Measurements from ENCODE around the gene KLF16. TPM values are rescaled to one million over a fixed set of nuclear protein-coding genes. Genes with fewer than 3 reads are reported as not detected.

Gene KLF16
- total and polyA plus RNA-seq, 2 donors from 2014 or later, result 10.4 to 22.2 TPM

- Histone ChIP-seq H3K4me1 (ENCODE audit: control insufficient read depth in 2 of 3, insufficient read depth in 2 of 3, low read depth in 1 of 3, low read length in 3 of 3) (peaks cover 0 to 31% (median 16%) of the 10 kb centered on the region in 3 donors), H3K4me3 (ENCODE audit: low read length in 3 of 3) (peak overlapping the region in 2 of 3 donors; percentile 50 to 69), H3K27ac (ENCODE audit: low read depth in 2 of 2, low read length in 2 of 2) (peak overlapping the region in 1 of 2 donors; percentile 51), H3K36me3 (ENCODE audit: control insufficient read depth in 2 of 3, insufficient read depth in 3 of 3, low read length in 3 of 3) (no peaks in the 10 kb centered on the region), H3K27me3 (ENCODE audit: control insufficient read depth, insufficient read depth, low read length) (no peaks in the 10 kb centered on the region), H3K9ac (ENCODE audit: low read length in 3 of 3) (peak overlapping the region in 2 of 3 donors; percentile 6 to 46), H3K9me3 (ENCODE audit: control insufficient read depth in 2 of 3, insufficient read depth in 1 of 3, low read length in 3 of 3) (no peaks in the 10 kb centered on the region)
- TF ChIP-seq CTCF (IDR thresholded peaks at IDR 0.05; ENCODE audit: borderline replicate concordance, extremely low read depth, insufficient read depth), result no peak
- DNase-seq, result peak in 2 of 5 donors; percentile 42 to 85
- no peak for FAIRE-seq
- intact Hi-C loops (cut with DNase I), result no loop called here
Measured at GRCh38 chr19:1861599-1862031, 1.8 kb downstream of the KLF16 start.

GRCh38 chr19:1860821-1861598 lies 2.4 kb downstream of the KLF16 start:
- DNase-seq (peak in 1 of 5 donors; percentile 29), FAIRE-seq (no peak)
- intact Hi-C loops (cut with DNase I), result no loop called here
- Histone ChIP-seq H3K27me3 (ENCODE audit: control insufficient read depth, insufficient read depth, low read length) (no peaks in the 10 kb centered on the region), H3K27ac (ENCODE audit: low read depth in 2 of 2, low read length in 2 of 2) (no peak overlapping the region), H3K4me3 (ENCODE audit: low read length in 3 of 3) (peak overlapping the region in 1 of 3 donors; percentile 1), H3K36me3 (ENCODE audit: control insufficient read depth in 2 of 3, insufficient read depth in 3 of 3, low read length in 3 of 3) (no peaks in the 10 kb centered on the region), H3K4me1 (ENCODE audit: control insufficient read depth in 2 of 3, insufficient read depth in 2 of 3, low read depth in 1 of 3, low read length in 3 of 3) (peaks cover 0 to 34% (median 16%) of the 10 kb centered on the region in 3 donors), H3K9me3 (ENCODE audit: control insufficient read depth in 2 of 3, insufficient read depth in 1 of 3, low read length in 3 of 3) (no peaks in the 10 kb centered on the region), H3K9ac (ENCODE audit: low read length in 3 of 3) (no peak overlapping the region)
- no peak for TF ChIP-seq CTCF (IDR thresholded peaks at IDR 0.05; ENCODE audit: borderline replicate concordance, extremely low read depth, insufficient read depth)

- Histone ChIP-seq H3K27ac (ENCODE audit: low read depth in 2 of 2, low read length in 2 of 2) (no peak overlapping the region), H3K9me3 (ENCODE audit: control insufficient read depth in 2 of 3, insufficient read depth in 1 of 3, low read length in 3 of 3) (no peaks in the 10 kb centered on the region), H3K36me3 (ENCODE audit: control insufficient read depth in 2 of 3, insufficient read depth in 3 of 3, low read length in 3 of 3) (no peaks in the 10 kb centered on the region), H3K4me3 (ENCODE audit: low read length in 3 of 3) (peak overlapping the region in 1 of 3 donors; percentile 21), H3K4me1 (ENCODE audit: control insufficient read depth in 2 of 3, insufficient read depth in 2 of 3, low read depth in 1 of 3, low read length in 3 of 3) (peaks cover 0 to 38% (median 16%) of the 10 kb centered on the region in 3 donors), H3K27me3 (ENCODE audit: control insufficient read depth, insufficient read depth, low read length) (no peaks in the 10 kb centered on the region), H3K9ac (ENCODE audit: low read length in 3 of 3) (no peak overlapping the region)
- DNase-seq (peak; percentile 84 to 96 (median 91)), FAIRE-seq (no peak)
- intact Hi-C loops (cut with DNase I), result no loop called here
- TF ChIP-seq CTCF (IDR thresholded peaks at IDR 0.05; ENCODE audit: borderline replicate concordance, extremely low read depth, insufficient read depth), result no peak
Measured at GRCh38 chr19:1860042-1860775, 3.2 kb downstream of the KLF16 start.

Data from kidney (tissue), 14 donors.